Hepatocyte (in vitro differentiated cells): ENCODE results near the gene LILRB5. TPM values are rescaled to one million over a fixed set of nuclear protein-coding genes. Genes with fewer than 3 reads are reported as not detected.
"Not testable (repeated sequence)": the region's sequence is repeated elsewhere in the genome, so short reads cannot be mapped to it uniquely, and the experiment has no call there.

ENCODE experiments used
- DNase-seq: peaks from one replicate; pipeline ENCODE4 v3.0.0-alpha.2; 2016; ENCODE audit warnings: low spot score
- H2AFZ ChIP-seq: fragments of 200-600 bp; sonication (generic); 2 replicates; pipeline ENCODE4 v1.6.0; 2016; ENCODE audit warnings: antibody characterized with exemption, mild to moderate bottlenecking
- H3K27ac ChIP-seq: fragments of 200-600 bp; sonication (generic); 2 replicates; pipeline ENCODE4 v1.5.1; 2016; ENCODE audit warnings: mild to moderate bottlenecking
- H3K27me3 ChIP-seq: fragments of 200-600 bp; sonication (generic); 2 replicates; pipeline ENCODE4 v1.6.1; 2016
- H3K36me3 ChIP-seq: fragments of 200-600 bp; sonication (generic); replicated peaks from 2 replicates; pipeline ENCODE4 v1.5.1; 2016; ENCODE audit warnings: low read depth; ENCODE audit not compliant: insufficient read depth
- H3K4me1 ChIP-seq: fragments of 200-600 bp; sonication (generic); 2 replicates; pipeline ENCODE4 v1.5.1; 2016; ENCODE audit warnings: mild to moderate bottlenecking, moderate library complexity; ENCODE audit not compliant: insufficient read depth
- H3K4me2 ChIP-seq: fragments of 200-600 bp; sonication (generic); 2 replicates; pipeline ENCODE4 v1.6.0; 2016
- H3K4me3 ChIP-seq: fragments of 200-600 bp; sonication (generic); 2 replicates; pipeline ENCODE4 v1.5.1; 2016; ENCODE audit warnings: mild to moderate bottlenecking
- H3K79me2 ChIP-seq: fragments of 200-600 bp; sonication (generic); 2 replicates; pipeline ENCODE4 v1.6.0; 2017; ENCODE audit warnings: mild to moderate bottlenecking
- H3K9me2 ChIP-seq: fragments of 200-600 bp; sonication (generic); replicated peaks from 2 replicates; pipeline ENCODE4 v1.6.0; 2017; ENCODE audit warnings: mild to moderate bottlenecking; ENCODE audit not compliant: insufficient read depth
- H3K9me3 ChIP-seq: fragments of 200-600 bp; sonication (generic); 2 replicates; pipeline ENCODE4 v1.5.1; 2016; ENCODE audit warnings: low read depth, mild to moderate bottlenecking
- H4K20me1 ChIP-seq: fragments of 200-600 bp; sonication (generic); 2 replicates; pipeline ENCODE4 v1.6.0; 2016; ENCODE audit warnings: mild to moderate bottlenecking; ENCODE audit not compliant: insufficient read depth, poor library complexity, severe bottlenecking
- CTCF ChIP-seq: fragments of 200-600 bp; sonication (generic); IDR thresholded peaks from 2 replicates; pipeline ENCODE4 v1.5.1; 2016; ENCODE audit warnings: antibody characterized with exemption, mild to moderate bottlenecking; ENCODE audit not compliant: poor library complexity
- EZH2 ChIP-seq: fragments of 200-600 bp; sonication (generic); IDR thresholded peaks from 2 replicates; pipeline ENCODE4 v1.6.1; 2016; ENCODE audit warnings: antibody characterized with exemption, mild to moderate bottlenecking, borderline replicate concordance
- EZH2phosphoT487 ChIP-seq: fragments of 200-600 bp; sonication (generic); IDR thresholded peaks from one replicate; pipeline ENCODE4 v1.6.1; 2018; ENCODE audit warnings: antibody characterized with exemption, mild to moderate bottlenecking, low read depth, moderate library complexity; ENCODE audit not compliant: unreplicated experiment, severe bottlenecking
- WGBS: methylation state at CpG from one replicate; pipeline ENCODE4 v1.1.6; 2016; ENCODE audit warnings: low lambda C conversion rate; ENCODE audit errors: missing lambda C conversion rate; 5-methylcytosine and 5-hydroxymethylcytosine counted together
- polyA plus RNA-seq: library from polyadenylated mRNA; unstranded; fragments of >200 nt; fragmentation: Nextera tagmentation; extraction: Ambion mirVana; gene quantifications from 2 replicates; pipeline ENCODE4 v1.2.1, GENCODE V29; 2016
- total RNA-seq: library from RNA; depleted of rRNA; stranded (reverse); fragments of >200 nt; gene quantifications from 2 replicates; pipeline ENCODE4 v1.2.3, GENCODE V29; 2014

Gene LILRB5
- total and polyA plus RNA-seq, 2 experiments from 2014 or later, result 0.80 to 1.6 TPM

DNA sequence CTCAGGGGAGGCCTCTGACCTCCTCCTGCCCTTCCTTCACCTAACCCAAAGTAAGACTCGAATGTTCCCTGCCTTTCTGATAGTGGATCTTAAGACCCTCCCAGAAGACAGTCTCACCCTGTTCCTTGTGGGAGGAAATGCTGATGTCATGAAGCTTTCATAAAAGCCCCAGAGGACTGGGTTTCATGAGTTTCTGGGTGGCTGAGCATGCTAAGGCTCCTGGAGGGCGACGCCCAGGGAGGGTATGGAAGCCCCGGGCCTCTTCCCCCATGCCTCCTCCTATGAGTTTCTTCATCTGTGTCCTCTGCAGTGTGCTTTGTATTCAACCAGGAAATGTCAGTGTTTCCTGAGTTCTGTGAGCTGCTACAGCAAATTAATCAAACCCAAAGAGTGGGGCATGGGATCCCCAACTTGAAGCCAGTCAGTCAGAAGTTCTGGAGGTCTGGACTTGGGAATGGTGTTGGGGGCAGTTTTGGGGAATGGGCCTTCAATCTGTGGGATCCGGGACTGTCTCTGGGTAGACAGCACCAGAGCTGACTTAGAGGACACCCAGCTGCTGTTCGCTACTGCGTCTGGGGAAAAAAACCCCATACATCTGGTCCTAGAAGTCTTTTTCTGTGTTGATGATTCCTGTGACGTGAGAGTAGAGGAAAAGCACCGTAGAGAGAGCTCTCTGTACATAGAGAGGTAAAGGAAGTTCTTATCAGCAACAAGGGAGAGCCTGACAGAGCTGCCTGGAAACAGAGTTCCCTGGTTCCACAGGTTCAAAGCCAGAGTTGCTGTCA is 25.8 kb upstream of the LILRB5 start:
- H3K9me3 ChIP-seq, result no peaks in the 10 kb centered on the region
- no peak overlapping the region for H2AFZ ChIP-seq
- no peaks in the 10 kb centered on the region for H3K4me1 ChIP-seq
- no peak for DNase-seq
- H3K9me2 ChIP-seq, result no peaks in the 10 kb centered on the region
- no peaks in the 10 kb centered on the region for H3K27me3 ChIP-seq
- no peak overlapping the region for H3K4me3 ChIP-seq
- no peak overlapping the region for H3K4me2 ChIP-seq
- H4K20me1 ChIP-seq, result no peaks in the 10 kb centered on the region
- WGBS, result 76% methylated on average over 9 of the region's 9 CpGs
- H3K79me2 ChIP-seq, result no peaks in the 10 kb centered on the region
- H3K27ac ChIP-seq, result no peak overlapping the region
- TF ChIP-seq EZH2 (no peak), CTCF (no peak), EZH2phosphoT487 (no peak)
- H3K36me3 ChIP-seq, result no peaks in the 10 kb centered on the region

GRCh38 chr19:54281729-54282075 is 24.6 kb upstream of the LILRB5 start:
- not testable (repeated sequence) for H2AFZ ChIP-seq, H3K27ac ChIP-seq, H3K36me3 ChIP-seq, H3K4me3 ChIP-seq, H3K79me2 ChIP-seq, H3K9me2 ChIP-seq, DNase-seq, H3K27me3 ChIP-seq, H3K4me1 ChIP-seq, H3K4me2 ChIP-seq, H3K9me3 ChIP-seq, H4K20me1 ChIP-seq
- 87% methylated on average over 5 of the region's 5 CpGs for WGBS

DNA sequence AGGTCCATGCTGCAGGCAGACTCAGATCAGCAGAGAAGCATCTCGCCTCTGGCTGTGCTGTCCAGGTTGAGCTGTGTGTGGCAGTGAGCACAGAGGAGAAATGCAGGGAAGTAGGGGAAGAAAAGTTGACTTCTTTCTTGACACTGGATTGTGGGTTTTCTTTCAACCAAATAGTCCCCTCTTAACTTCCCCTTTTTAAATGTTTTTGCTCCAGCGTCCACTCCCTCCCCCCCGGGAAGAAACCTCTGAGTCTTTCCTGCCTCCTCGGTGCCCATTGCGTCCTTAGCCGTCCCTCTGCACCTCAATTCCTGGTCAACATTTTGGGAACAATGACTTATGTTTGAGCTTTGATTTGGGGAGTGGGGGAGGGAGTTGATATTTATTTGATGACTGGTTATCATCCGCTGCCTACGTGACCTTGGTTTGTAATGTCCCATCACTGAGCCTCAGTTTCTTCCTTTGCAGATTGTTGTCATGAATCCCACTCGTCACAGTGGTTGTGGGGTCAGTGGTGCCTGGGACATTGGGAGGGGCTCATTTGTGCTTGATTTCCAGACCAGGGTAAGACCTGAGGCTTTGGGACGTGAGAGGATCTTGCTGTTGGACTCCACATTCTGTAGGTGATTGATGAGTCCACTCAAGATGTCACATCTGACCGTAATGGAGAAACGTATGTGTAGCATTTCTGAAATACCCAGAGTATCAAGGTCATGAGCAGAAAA is 24.1 kb upstream of the LILRB5 start, which contains the start of gene LILRB2:
LILRB2 (minus strand) TSS at position 104 of the 722 bp plus-strand sequence. CDS start 614 bp downstream, outside the sequence.
- TF ChIP-seq EZH2phosphoT487, result no peak
- TF ChIP-seq CTCF, result no peak
- no peak within 1 kb of the TSS for H2AFZ ChIP-seq
- H3K4me1 ChIP-seq, result no peaks in the 10 kb centered on the region
- WGBS, result 82% methylated on average over 11 of the region's 12 CpGs
- no peaks in the 10 kb centered on the region for H4K20me1 ChIP-seq
- H3K27ac ChIP-seq, result no peak within 1 kb of the TSS
- no peaks in the 10 kb centered on the region for H3K36me3 ChIP-seq
- no peaks in the 10 kb centered on the region for H3K79me2 ChIP-seq
- DNase-seq, result no peak
- no peak within 1 kb of the TSS for H3K4me2 ChIP-seq
- no peaks in the 10 kb centered on the region for H3K9me2 ChIP-seq
- no peaks in the 10 kb centered on the region for H3K27me3 ChIP-seq
- H3K4me3 ChIP-seq, result no peak within 1 kb of the TSS
- no peaks in the 10 kb centered on the region for H3K9me3 ChIP-seq

GRCh38 chr19:54280441-54280840 is 23.4 kb upstream of the LILRB5 start:
- H3K27ac ChIP-seq, H3K4me3 ChIP-seq, H3K36me3 ChIP-seq, H3K79me2 ChIP-seq, H2AFZ ChIP-seq, H4K20me1 ChIP-seq, H3K9me2 ChIP-seq, H3K4me2 ChIP-seq, DNase-seq, H3K4me1 ChIP-seq, H3K27me3 ChIP-seq, H3K9me3 ChIP-seq: not testable (repeated sequence)
- WGBS, result 82% methylated on average over 10 of the region's 10 CpGs

DNA sequence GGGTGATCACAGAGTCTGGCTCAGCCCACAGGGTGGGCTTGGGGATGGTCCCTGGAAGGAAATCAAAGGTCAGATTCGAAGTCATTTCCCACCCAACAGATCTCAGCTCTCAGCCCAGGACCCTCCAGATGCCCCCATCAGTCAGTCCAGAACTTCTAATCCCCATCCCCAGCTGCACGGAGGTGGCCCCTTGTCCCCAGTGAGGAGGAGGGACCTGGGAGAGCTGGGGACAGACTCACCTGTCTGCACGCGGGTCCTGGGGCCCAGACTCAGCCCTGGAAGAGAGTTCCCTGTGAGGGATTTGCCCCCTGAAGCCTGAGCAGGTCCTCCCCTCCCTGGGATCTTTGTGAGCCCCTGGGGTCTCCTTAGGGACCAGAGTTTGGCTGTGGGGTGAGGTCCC is 23.0 kb upstream of the LILRB5 start:
- not testable (repeated sequence) for H4K20me1 ChIP-seq, H3K36me3 ChIP-seq, H3K9me3 ChIP-seq, H3K4me3 ChIP-seq, DNase-seq, H3K27ac ChIP-seq, H3K27me3 ChIP-seq, H3K79me2 ChIP-seq, H2AFZ ChIP-seq, H3K9me2 ChIP-seq, H3K4me1 ChIP-seq, H3K4me2 ChIP-seq
- 58% methylated on average over 4 of the region's 4 CpGs for WGBS
